ENCODE results near the gene FAM114A1.
"Not testable (repeated sequence)": the region's sequence is repeated elsewhere in the genome, so short reads cannot be mapped to it uniquely, and the experiment has no call there.

FAM114A1 gene

GRCh38 chr4:38941906-38942305, 74.3 kb downstream of the FAM114A1 start:
- DNase-seq = not testable (repeated sequence)

- no peak for DNase-seq
Measured at GRCh38 chr4:38943343-38943742, 75.7 kb downstream of the FAM114A1 start.

- DNase-seq = no peak
Measured at GRCh38 chr4:38944440-38944839, 76.8 kb downstream of the FAM114A1 start.

- DNase-seq = no peak
Measured at GRCh38 chr4:38946919-38947318, 79.3 kb downstream of the FAM114A1 start.

- DNase-seq = no peak
Measured at GRCh38 chr4:38948551-38948950, 80.9 kb downstream of the FAM114A1 start.

GRCh38 chr4:38949411-38950051, 81.9 kb downstream of the FAM114A1 start:
- peak; percentile 23 for DNase-seq

GRCh38 chr4:38950159-38950558, 82.6 kb downstream of the FAM114A1 start:
- no peak for DNase-seq

- DNase-seq = no peak
Measured at GRCh38 chr4:38950734-38951133, 83.1 kb downstream of the FAM114A1 start.

GRCh38 chr4:38951598-38951997, 84.0 kb downstream of the FAM114A1 start:
- no peak for DNase-seq

GRCh38 chr4:38952017-38952416, 84.4 kb downstream of the FAM114A1 start:
- no peak for DNase-seq

- no peak for DNase-seq
Measured at GRCh38 chr4:38954727-38955126, 87.1 kb downstream of the FAM114A1 start.

GRCh38 chr4:38955957-38956356, 88.4 kb downstream of the FAM114A1 start:
- DNase-seq = no peak

GRCh38 chr4:38957261-38957815, 89.7 kb downstream of the FAM114A1 start:
- DNase-seq = peak; percentile 30

GRCh38 chr4:38957893-38958292, 90.3 kb downstream of the FAM114A1 start:
- DNase-seq = peak; percentile 43

- DNase-seq = peak; percentile 25
Measured at GRCh38 chr4:38958453-38959190, 91.0 kb downstream of the FAM114A1 start.

- not testable (repeated sequence) for DNase-seq
Measured at GRCh38 chr4:38959248-38959647, 91.6 kb downstream of the FAM114A1 start.

- no peak for DNase-seq
Measured at GRCh38 chr4:38964942-38965775, 97.6 kb downstream of the FAM114A1 start.

GRCh38 chr4:38965866-38966265, 98.3 kb downstream of the FAM114A1 start:
- DNase-seq = no peak

GRCh38 chr4:38967260-38968095, 99.9 kb downstream of the FAM114A1 start:
- DNase-seq = no peak

- no peak for DNase-seq
Measured at GRCh38 chr4:38968668-38969067, 101.1 kb downstream of the FAM114A1 start.

GRCh38 chr4:38976308-38976707, 108.7 kb downstream of the FAM114A1 start:
- DNase-seq = no peak

- DNase-seq = no peak
Measured at GRCh38 chr4:38979081-38979480, 111.5 kb downstream of the FAM114A1 start.
